Heart left ventricle (tissue), 16 donors: Measurements from ENCODE around the gene PLPP3. TPM values are rescaled to one million over a fixed set of nuclear protein-coding genes. Genes with fewer than 3 reads are reported as not detected.
A peak's percentile ranks its signal among the peaks of the same experiment; 100 is the strongest.

Source experiments
- ATAC-seq, 4 donors: fragments of 200-7000 bp; cut with Tn5 transposase; one replicate each; pipeline ENCODE4 v1.9.1; 2020 to 2022; ENCODE audit warnings: moderate library complexity in 4 of 4, mild to moderate bottlenecking in 3 of 4, moderate number of reproducible peaks in 1 of 4
- DNase-seq, 5 donors: peaks; one replicate each; pipeline ENCODE4 v3.0.0-alpha.2; 2020
- H3K27ac ChIP-seq, 12 donors: fragments of 200-600 bp; sonication (generic) in 4 of 12; one replicate each; pipeline versions ENCODE4 v1.5.0 to v1.8.0; 2016 to 2022; ENCODE audit warnings: mild to moderate bottlenecking in 2 of 12
- H3K27me3 ChIP-seq, 9 donors: fragments of 200-600 bp; sonication (generic) in 2 of 9; one replicate each; pipeline versions ENCODE4 v1.5.1 to v1.8.0; 2016 to 2022; ENCODE audit warnings: mild to moderate bottlenecking in 3 of 9
- H3K36me3 ChIP-seq, 9 donors: fragments of 200-600 bp; sonication (generic) in 2 of 9; one replicate each; pipeline versions ENCODE4 v1.5.0 to v1.8.0; 2018 to 2022; ENCODE audit warnings: mild to moderate bottlenecking in 2 of 9
- H3K4me1 ChIP-seq, 12 donors: fragments of 200-600 bp; sonication (generic) in 4 of 12; one replicate each; pipeline versions ENCODE4 v1.5.0 to v1.8.0; 2016 to 2022; ENCODE audit warnings: mild to moderate bottlenecking in 3 of 12
- H3K4me3 ChIP-seq, 12 donors: fragments of 200-600 bp; sonication (generic) in 4 of 12; one replicate each; pipeline versions ENCODE4 v1.5.0 to v1.8.0; 2017 to 2022; ENCODE audit warnings: mild to moderate bottlenecking in 9 of 12, moderate library complexity in 4 of 12
- H3K9me3 ChIP-seq, 12 donors: fragments of 200-600 bp; sonication (generic) in 4 of 12; one replicate each; pipeline versions ENCODE4 v1.5.0 to v1.8.0; 2016 to 2022; ENCODE audit warnings: mild to moderate bottlenecking in 1 of 12
- CTCF ChIP-seq, 12 donors: fragments of 200-600 bp; sonication (generic) in 4 of 12; IDR thresholded peaks; one replicate each; pipeline versions ENCODE4 v1.5.0 to v1.8.0; 2018 to 2022; ENCODE audit warnings: antibody characterized with exemption in 12 of 12, mild to moderate bottlenecking in 5 of 12
- POLR2A ChIP-seq, 2 donors: fragments of 450-650 bp; IDR thresholded peaks; one replicate each; pipeline ENCODE4 v1.6.1; 2017; ENCODE audit warnings: antibody characterized with exemption in 2 of 2, mild to moderate bottlenecking in 2 of 2, moderate library complexity in 2 of 2
- WGBS, 4 donors: extraction: QIAGEN DNeasy Blood & Tissue Kit in 2 of 4; methylation state at CpG; one replicate each; pipeline versions ENCODE4 v1.1.5 to v1.1.7; 2013 to 2018; 5-methylcytosine and 5-hydroxymethylcytosine counted together
- intact Hi-C, 10 donors: fragments of 100-400 bp; cut with DNase I; formaldehyde crosslinking; loops; one replicate each; pipeline versions ENCODE4 v1.11.1 to v1.14.2; 2022
- polyA plus RNA-seq, 2 donors: library from polyadenylated mRNA; stranded (reverse); fragments of 200-250 nt; gene quantifications; one replicate each; pipeline ENCODE4 v1.2.3, GENCODE V29; 2013
- total RNA-seq, 9 donors: library from RNA; depleted of rRNA in 2 of 9; stranded (reverse); fragments of >200 nt in 2 of 9; fragmentation: NEBNext Ultra II Directional in 3 of 9; extraction: Animal tissue kit (Norgen Biotek cat#: 25700) in 3 of 9; gene quantifications; one replicate each; pipeline versions ENCODE4 v1.1.0 to v1.2.4, GENCODE V29; 2016 to 2023
- donor health status: ischemic (EF 13 %, LVEDD 7.1; RV severe dilation, severe dysfunction).
- donor health status: healthy with polysubstance abuse.
- donor health status: DM: no; HTN: yes; CAD: no.
- donor health status: DM: no; HTN: no; CAD: no.
- donor health status: ischemic (EF 25% LVEDD 6.9; RV normal size, moderate dysfunction).
- donor health status: ischemic (EF 25% LVEDD 5.7; RV mildly dilated, moderate dysfunction).
- donor health status: healthy.
- donor health status: DM: yes; HTN: yes; CAD: no.
- donor health status: ischemic (EF 35%, LVEDD 5.7; RV mildly dilated, moderate dysfunction).
- donor health status: nonischemic (EF 11% LVEDD 7.7; RV severe dilation, severe dysfunction).
- donor health status: DM: yes; HTN: yes; CAD: no.
- donor health status: PGD.
- donor health status: ischemic (EF 29% LVEDD 5.4; RV normal size, mild dysfunction).
- donor health status: nonischemic (EF 23%, LVEDD 6.1; RV moderate dilation, normal function).

The PLPP3 gene
- total and polyA plus RNA-seq, 11 donors, result 17.1 to 221 (median 89.9) TPM

- no peak for TF ChIP-seq CTCF (IDR thresholded peaks at IDR 0.05)
- TF ChIP-seq POLR2A (IDR thresholded peaks at IDR 0.05), result no peak
- H3K4me1 ChIP-seq, result peaks cover 23 to 98% (median 82%) of the 10 kb centered on the region in 12 donors
- peak in 4 of 5 donors; percentile 43 to 85 (median 60) for DNase-seq
- WGBS, 4 donors, result 48 to 69% (median 53%) methylated on average over 8 of the region's 8 CpGs
- H3K27ac ChIP-seq, result peak overlapping the region in 11 of 12 donors; percentile 50 to 83 (median 67)
- H3K4me3 ChIP-seq, result no peak overlapping the region
- peak; percentile 54 to 82 (median 74) for ATAC-seq
- peaks cover 0 to 5% (median 0%) of the 10 kb centered on the region in 9 donors for H3K36me3 ChIP-seq
- intact Hi-C loops, result no loop called here
- H3K9me3 ChIP-seq, result no peaks in the 10 kb centered on the region
- no peaks in the 10 kb centered on the region for H3K27me3 ChIP-seq
Observed at GRCh38 chr1:56545711-56546110, 33.7 kb downstream of the PLPP3 start.

- Histone ChIP-seq H3K4me1 (peaks cover 17 to 98% (median 82%) of the 10 kb centered on the region in 12 donors), H3K4me3 (no peak overlapping the region), H3K27me3 (no peaks in the 10 kb centered on the region), H3K36me3 (peaks cover 0 to 5% (median 0%) of the 10 kb centered on the region in 9 donors), H3K27ac (peak overlapping the region in 10 of 12 donors; percentile 14 to 83 (median 53)), H3K9me3 (no peaks in the 10 kb centered on the region)
- intact Hi-C loops, result no loop called here
- no peak for ATAC-seq
- DNase-seq, result no peak
- 77 to 86% (median 82%) methylated on average over 2 of the region's 2 CpGs for WGBS, 4 donors
- TF ChIP-seq CTCF (IDR thresholded peaks at IDR 0.05) (no peak), POLR2A (IDR thresholded peaks at IDR 0.05) (no peak)
Observed at GRCh38 chr1:56543783-56544612, 35.4 kb downstream of the PLPP3 start.

- ATAC-seq (no peak), DNase-seq (no peak)
- 87 to 93% (median 91%) methylated on average over 5 of the region's 5 CpGs for WGBS, 4 donors
- peaks cover 12 to 98% (median 79%) of the 10 kb centered on the region in 12 donors for H3K4me1 ChIP-seq
- no peak overlapping the region for H3K4me3 ChIP-seq
- TF ChIP-seq POLR2A (IDR thresholded peaks at IDR 0.05) (no peak), CTCF (IDR thresholded peaks at IDR 0.05) (no peak)
- no peaks in the 10 kb centered on the region for H3K27me3 ChIP-seq
- peak overlapping the region in 1 of 12 donors; percentile 28 for H3K27ac ChIP-seq
- H3K36me3 ChIP-seq, result peaks cover 0 to 5% (median 0%) of the 10 kb centered on the region in 9 donors
- intact Hi-C loops, result no loop called here
- H3K9me3 ChIP-seq, result no peaks in the 10 kb centered on the region
Observed at GRCh38 chr1:56542651-56543050, 36.7 kb downstream of the PLPP3 start.

GRCh38 chr1:56541408-56541807 lies 38.0 kb downstream of the PLPP3 start:
- Histone ChIP-seq H3K4me3 (no peak overlapping the region), H3K4me1 (peaks cover 3 to 96% (median 73%) of the 10 kb centered on the region in 12 donors), H3K9me3 (no peaks in the 10 kb centered on the region), H3K27me3 (no peaks in the 10 kb centered on the region), H3K36me3 (peaks cover 0 to 13% (median 6%) of the 10 kb centered on the region in 9 donors), H3K27ac (peak overlapping the region in 8 of 12 donors; percentile 8 to 71 (median 60))
- no peak for DNase-seq
- ATAC-seq, result no peak
- intact Hi-C loops, result no loop called here
- TF ChIP-seq CTCF (IDR thresholded peaks at IDR 0.05) (no peak), POLR2A (IDR thresholded peaks at IDR 0.05) (no peak)
- whole genome bisulfite sequencing, 4 donors, result 54 to 85% (median 68%) methylated on average over 1 of the region's 1 CpG
